HuH-7 (cell line): ENCODE results near the gene SIGLEC7.
"Not testable (repeated sequence)": the region's sequence is repeated elsewhere in the genome, so short reads cannot be mapped to it uniquely, and the experiment has no call there.

Source experiments
- DNase-seq: peaks from one replicate; pipeline ENCODE4 v3.0.0; 2011; ENCODE audit warnings: low spot score

The SIGLEC7 gene

DNA sequence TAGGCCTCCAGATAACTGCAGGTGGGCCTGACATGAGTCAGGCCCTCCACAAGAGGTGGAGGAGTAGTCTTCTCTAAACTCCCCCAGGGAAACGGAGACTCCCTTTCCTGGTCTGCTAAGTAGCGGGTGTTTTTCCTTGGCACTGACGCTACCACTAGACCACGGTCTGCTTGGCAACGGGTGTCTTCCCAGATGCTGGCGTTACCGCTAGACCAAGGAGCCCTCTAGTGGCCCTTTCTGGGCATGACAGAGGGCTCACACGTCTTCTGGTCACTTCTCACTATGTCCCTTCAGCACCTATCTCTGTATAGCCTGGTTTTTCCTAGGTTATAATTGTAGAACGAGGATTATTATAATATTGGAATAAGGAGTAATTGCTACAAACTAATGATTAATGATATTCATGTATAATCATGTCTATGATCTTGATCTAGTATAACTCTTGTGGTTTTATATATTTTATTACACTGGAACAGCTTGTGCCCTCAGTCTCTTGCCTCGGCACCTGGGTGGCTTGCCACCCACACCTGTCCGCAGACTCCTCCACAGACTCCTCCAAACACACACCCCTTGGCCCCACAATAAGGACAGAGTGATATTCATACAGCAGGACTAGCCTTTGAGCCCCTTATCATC is 27.3 kb downstream of the SIGLEC7 start:
- DNase-seq, result not testable (repeated sequence)

DNA sequence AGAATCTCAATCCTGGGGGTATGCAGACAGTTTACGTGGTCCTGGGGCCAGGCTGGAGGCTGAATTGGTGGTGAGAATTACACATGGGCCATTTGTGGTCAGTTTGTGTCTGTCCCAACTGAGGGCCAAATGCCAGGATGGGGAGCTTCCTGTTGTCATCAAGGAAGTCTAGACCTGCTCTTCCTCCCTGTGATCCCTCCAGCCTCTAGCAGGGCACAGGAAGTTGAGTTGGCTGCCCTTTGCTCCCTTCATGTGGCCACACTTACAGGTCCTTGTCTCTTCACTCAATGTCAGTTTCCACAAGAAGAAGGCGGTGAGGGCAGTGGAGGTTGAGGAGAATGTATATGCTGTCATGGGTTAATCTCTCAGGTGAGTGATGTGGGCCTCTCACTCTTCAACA is 30.1 kb downstream of the SIGLEC7 start:
- no peak for DNase-seq

DNA sequence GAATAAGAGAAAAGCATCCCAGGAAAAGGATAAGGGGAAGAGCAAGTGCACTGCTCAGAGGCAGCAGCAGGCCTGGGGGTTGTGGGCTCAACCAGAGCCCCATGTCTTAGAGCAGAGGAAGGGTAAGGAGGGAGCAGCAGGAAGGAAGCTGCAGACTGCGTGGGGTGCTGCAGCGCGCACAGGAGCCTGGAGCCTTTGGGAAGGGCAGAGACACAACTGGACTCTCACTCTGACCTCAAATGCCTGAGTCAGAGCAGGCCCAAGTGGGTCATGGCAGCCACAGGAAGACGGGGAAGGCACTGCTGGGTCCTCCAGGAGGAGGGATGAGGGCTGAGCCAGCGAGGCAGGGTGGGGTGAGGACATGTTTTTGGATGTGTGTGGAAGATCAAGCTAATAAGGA is 31.6 kb downstream of the SIGLEC7 start:
- no peak for DNase-seq

DNA sequence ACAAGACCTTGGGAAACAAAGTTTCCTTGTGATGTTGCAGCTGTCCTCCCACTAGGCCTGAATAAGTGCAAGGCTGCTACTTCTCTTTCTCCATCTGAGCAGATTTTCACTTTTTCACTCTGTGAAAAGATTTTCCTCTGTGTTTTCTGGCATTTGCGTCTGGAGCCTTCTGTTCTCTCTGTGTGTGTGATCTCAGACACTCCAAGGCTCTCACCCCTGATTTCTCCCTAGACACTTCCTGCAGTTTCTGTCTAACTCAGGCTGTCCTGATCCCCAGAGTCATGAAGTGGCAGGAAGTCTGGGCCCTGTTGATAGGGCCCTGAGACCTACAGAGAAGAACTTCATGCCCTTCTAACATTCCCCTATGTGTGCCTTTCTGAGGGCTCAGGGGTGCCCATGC is 37.2 kb downstream of the SIGLEC7 start:
- no peak for DNase-seq

DNA sequence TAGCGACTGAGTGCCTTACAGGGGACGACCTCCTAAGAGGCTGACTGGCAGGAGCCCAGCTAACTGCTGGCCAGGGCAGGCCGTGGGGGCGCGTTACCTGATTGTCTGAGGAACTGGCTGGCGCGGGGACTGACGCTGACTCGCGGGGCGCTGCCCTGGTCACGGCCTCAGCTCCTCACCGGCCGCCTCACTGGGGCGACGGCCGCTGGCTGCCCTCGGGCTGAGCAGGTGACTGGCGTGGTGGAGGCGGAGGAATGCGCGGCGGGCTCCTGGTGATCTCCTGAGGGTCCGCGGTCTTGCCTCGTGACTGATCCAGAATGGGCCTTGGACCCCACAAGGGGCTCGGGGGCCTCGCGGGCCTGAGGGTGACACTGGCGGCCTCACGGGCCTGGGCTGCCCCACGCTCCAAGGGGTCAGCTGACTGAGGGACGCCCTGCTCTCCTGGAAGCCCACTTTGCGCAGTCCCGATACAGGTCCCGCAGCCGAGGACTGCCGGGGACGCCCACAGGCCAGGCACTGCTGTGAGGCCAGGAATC is 39.3 kb downstream of the SIGLEC7 start:
- no peak for DNase-seq

DNA sequence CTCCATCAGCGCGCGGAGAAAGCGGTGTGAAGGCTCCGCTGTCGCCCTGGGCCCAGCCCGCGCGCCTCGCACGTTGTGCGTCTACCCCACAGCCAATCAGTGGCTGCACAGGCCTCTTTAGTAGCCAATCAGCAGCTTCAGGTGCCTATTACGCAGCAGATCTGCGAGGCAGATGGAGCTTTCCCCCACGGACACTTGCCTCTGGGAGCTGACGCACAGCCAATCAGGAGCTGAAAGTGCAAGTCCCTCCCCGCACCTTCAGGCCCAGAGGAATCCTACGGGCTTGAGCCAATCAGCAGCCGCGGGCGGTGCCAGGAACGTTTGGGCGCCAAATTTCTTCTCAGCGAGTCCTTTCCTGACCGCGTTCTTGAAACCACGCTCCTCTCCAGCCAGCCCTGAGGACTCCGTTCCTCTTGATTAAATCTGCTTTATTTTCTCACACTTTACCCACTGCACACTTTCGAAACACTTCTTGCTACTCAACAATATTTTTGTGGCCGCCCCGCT is 39.9 kb downstream of the SIGLEC7 start:
- no peak for DNase-seq

DNA sequence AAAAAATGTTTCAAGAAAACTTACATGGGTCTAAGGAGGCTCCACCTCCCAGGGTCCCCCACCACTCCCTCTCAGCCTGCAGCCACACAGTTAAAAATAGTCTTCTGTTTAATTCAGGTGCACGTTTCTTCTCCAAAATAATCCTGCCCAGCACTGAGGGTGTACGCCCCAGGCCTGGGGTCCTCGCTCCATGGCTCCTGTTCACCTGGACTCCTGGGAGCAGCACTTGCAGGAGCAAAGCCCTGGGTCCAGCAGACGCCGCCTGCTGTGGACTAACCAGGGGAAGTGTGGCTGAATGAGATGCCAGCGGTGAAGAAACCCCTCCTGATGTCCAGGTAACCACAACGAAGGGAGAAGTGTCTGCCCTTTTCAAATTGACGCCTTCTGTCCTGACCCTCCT is 41.5 kb downstream of the SIGLEC7 start:
- DNase-seq, result no peak

DNA sequence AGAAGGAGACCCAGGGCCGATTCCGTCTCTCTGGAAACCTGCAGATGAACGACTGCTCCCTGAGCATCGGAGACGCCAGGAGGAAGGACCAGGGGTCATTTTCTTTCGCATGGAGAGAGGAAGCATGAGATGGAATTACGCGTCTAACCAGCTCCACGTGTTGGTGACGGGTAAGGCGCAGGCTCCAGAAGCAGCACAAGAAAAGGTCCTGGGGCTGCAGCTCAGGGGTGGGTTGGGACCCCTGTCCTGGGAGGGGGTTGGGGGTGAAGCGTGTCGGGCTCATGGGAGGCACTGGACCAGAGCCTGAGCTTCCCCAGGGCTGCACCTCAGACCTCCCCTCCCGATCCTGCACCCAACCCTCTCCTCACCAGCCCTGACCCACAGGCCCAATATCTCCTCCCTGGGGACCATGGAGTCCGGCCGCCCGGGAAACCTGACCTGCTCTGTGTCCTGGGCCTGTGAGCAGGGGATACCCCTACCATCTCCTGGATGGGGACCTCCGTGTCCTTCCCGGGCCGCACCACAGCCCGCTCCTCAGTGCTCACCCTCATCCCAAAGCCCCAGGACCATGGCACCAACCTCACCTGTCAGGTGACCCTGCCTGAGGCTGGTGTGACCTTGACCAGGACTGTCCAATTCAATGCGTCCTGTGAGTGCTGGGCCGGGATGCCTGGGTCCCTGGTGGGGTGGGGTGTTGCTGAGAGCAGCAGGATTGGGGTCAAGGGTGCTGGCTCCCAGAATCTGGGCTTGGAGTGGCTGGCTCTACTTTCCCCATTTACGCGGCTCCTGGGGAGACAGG is 43.2 kb downstream of the SIGLEC7 start:
- no peak for DNase-seq

DNA sequence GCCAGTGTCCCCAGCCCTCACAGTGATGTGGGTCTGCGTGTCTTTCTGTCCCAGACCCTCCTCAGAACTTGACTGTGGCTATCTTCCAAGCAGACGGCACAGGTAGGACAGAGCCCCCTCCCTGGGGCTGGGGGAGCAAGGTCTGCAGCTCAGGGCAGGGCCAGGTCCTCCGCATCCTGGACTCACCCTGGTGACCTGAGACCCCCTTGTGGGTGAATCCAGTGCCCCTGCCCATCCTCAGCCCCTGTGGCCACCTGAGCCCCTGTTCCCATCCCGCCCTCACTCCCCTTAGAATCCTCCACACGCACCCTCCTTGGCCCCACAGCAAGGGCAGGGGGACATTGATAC is 43.7 kb downstream of the SIGLEC7 start:
- no peak for DNase-seq

DNA sequence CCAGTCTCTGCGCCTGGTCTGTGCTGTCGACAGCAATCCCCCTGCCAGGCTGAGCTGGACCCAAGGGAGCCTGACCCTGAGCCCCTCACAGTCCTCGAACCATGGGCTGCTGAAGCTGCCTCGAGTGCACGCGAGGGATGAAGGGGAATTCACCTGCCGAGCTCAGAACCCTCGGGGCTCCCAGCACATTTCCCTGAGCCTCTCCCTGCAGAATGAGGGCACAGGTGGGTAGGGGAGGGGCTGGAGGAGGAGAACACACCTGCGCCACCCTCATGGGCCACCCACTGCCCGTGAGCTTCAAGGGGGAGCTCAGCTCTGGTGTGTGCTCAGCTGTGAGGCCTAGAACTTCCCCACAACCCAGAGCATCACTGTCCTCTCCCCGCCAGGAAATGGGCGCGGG is 44.2 kb downstream of the SIGLEC7 start:
- no peak for DNase-seq

DNA sequence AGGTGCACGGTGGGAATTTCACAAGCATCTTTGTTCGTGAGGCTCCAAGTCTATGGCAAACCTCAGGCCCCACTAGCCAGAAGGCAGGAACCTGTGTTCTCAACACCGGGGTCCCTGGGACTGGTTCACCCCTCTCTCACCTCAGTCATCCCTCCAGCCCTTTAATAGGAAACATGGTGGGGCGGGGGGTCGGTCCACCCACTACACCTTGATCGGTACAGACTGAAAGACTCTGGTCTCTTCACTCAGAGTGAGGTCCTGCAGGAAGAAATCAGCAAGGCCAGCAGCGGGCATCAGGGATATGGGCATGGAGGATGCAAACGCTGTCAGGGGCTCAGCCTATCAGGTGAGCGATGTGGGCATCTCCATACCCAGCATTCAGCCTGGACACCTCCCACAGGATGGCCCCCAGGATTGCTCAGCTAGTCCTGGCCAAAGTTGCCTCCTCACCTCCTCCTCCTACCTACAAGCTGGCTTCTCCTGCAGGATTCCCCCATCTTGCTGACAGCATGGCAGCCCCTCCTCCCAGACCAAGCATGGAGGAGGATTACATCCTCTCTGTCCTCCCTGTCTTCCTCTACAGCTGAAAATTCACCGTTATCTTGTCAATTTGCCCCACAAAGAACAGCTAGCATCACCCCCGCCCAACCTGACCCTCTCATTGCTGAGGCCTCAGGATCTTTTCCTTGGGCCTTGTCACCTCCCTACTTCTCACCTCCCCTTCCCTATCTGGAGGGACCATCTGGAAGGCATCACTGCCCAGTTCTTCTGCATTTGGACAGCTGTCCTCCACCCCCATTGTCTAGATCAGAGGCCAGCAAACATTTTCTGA is 45.5 kb downstream of the SIGLEC7 start:
- no peak for DNase-seq

DNA sequence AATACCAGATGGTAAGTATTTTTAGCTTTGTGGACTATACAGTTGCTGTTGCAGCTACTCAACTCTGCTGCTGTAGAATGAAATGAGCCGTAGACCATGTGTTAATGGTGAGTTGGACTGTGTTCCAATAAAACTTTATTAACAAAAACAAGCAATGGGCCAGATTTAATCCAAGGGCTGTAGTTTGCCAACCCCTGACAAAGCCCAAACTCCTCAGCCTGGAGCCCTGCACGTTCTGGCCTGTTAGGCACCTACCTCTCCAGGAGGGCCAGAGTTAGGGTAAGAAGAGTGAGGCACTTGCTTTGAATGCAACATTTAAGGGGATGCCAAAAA is 46.1 kb downstream of the SIGLEC7 start:
- DNase-seq, result no peak

DNA sequence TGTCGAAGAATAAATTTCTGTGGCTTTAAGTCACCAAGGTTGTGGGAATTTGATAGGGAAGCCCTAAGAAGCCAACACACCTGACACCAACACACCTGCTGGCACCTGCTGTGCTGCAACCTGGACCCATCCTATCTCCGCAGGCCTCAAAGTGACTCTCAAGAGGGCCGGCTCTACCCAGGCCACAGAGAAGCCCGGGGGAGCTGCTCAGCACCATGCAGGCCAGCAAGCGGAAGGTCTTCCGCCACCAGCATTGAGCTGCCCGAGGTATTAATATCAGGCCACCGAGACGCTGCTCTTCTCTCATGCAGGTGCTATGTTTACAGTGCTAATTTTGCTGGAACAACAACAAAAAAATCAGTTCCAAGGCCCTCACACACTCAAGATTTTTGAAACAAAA is 50.6 kb downstream of the SIGLEC7 start:
- DNase-seq, result no peak

DNA sequence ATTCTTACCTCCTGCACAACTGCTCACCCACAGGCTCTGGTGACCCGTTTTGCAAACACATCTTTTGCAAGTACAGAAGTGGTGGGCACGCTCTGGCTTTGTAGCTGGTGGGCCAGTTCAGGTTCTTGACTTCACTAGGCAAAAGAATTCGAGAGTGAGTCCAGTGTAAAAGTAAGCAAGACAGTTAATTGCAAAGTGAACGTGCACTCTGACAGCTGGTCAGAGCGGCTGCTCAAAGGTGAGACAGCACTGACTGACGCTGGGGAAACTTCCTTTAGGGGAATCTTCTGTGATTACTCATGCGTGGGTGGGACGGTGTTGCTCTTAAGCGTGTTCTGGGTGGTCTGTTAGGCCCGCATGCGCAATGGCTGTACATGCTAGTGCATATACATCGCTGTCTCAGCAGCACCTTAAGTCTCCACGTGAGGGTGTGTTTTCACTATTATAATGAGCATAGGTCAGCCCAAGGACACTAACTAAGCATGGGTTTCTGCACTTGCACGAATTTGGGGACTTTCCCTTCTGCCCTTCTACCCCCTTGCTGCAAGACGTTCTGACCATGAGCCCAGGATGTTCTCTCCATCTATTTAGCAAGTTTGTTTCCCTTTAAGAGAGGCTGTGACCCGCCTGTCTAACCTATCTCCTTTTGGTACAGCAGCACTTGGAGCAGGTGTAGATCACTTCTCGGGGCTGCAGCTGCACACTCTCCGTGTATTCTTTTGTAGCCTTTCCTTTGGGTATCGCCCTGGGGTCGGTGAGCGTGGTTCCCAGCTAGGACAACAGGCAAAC is 52.6 kb downstream of the SIGLEC7 start:
- no peak for DNase-seq

DNA sequence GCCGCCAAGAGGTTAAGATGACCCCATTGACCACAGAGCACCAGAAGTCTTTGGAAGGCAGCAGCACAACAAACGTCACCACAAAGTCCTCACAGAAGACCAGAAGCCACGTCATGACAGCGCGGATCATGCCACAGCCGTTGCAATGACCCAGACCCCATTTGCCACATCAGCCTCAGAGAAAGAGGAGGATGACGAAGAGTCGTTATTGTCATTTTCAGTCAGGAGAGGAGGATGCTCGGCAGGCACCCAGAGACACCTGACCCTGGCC is 53.1 kb downstream of the SIGLEC7 start:
- no peak for DNase-seq

DNA sequence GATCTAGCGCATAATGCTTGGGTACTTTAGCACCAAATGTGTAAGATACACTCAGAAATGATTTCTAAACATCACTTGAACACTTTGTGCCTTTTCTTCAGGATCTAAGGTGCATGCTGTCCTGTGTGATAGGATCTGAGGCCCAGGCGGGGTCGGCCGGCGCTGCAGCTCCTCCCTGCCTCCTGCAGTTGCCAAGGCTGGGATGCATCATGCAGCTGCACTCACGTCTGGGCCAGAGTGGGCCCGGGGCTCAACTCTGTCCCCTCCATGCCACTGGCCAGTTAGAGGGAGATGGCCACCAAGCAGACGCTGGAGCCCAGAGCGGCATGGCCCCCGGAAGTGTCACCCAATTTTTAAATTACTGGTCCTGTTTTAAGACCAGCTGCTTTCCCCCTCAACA is 53.5 kb downstream of the SIGLEC7 start:
- DNase-seq, result no peak

DNA sequence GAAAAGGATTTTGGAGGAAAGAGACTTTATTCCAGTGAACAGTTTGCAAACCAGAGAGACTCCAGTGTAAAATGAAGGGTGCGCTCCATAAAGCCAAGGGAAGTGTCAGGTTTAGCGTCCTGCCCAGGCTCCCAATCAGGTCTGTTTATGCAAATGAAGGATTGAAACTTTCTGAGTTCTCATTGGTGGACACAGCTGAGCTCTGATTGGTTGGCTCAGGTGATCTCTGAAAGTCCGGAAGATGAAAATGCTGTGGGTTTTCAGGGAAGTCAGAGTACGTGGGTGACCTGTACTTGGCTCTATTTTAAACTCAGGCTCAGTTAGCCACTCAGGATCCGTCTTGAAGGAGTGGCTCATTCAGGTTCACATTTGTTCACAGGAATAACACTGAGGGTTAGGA is 54.1 kb downstream of the SIGLEC7 start:
- DNase-seq, result no peak

DNA sequence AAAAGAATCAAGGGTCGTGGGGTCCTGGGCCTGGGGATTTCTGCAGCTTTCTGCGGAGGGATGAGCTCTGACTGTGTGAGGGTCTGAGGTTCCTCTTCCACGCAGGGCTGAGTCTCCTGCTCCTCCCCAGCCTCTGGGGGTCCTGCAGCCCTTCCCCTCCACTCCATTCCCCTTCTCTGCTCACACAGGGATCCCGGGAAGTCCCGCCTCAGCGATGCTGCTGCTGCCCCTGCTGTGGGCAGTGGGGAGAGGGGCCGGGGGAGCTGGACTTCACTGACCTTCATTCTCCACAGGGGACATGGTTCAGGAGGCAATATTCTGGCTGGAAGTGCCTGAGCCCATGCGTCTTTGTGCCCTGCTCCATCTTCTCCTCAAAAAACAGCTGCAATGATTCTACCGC is 56.5 kb downstream of the SIGLEC7 start:
- DNase-seq, result no peak

DNA sequence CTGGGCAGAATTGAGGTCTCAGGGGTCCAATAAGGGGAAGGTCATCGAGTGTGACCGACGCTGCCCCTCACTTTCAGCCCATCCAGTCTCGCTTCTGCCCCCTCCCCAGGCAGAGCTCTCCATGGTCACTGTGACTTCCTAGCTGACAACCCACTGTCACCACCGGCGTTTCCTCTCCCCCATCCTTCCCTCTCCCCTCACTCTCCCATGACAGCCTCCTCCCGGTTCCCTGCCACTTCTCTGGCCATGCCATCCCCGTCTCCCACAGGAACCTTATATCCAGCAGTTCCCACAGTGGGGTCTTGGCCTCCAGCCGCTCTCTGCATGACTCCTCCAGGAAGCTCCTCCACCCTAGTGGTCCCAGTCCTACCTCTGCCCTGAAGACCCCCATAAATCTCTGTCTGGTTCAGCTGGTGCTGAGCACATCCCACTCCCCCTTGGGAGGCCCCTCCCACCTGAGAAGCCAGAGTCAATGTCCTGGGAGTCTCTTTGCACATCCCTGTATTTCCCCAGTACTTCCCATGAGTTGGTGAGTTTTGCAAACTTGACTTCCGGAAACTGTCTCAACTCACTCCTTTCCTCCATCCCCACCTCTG is 58.1 kb downstream of the SIGLEC7 start:
- DNase-seq, result no peak

DNA sequence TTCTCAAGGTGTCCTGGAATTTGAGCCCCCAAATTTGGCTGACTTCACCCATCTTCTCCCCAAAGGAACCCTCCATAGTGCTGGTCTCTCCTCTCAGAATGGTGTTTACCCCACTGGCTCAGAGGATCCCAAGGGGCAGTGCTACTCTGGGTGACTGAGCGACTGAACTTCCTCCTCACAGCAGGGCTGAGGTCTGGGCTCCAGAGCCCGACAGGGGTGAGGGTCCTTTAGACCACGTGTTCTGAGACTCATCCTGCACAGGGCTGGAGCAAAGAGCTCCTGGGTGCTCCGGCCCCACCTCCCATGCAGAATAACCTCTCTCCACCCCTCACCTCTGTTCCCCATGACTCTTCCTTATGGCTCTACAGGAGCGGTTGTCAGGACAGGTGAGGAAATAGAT is 59.6 kb downstream of the SIGLEC7 start:
- no peak for DNase-seq
